Activated CD8-positive, alpha-beta T cell treated with anti-CD3 and anti-CD28 coated beads, Interleukin-2, amount 10 ng/mL, durations not matched to agents 7 days and 5 days (primary cell): ENCODE data around the gene TBC1D22A. TPM values are rescaled to one million over a fixed set of nuclear protein-coding genes. Genes with fewer than 3 reads are reported as not detected.
A peak's percentile ranks its signal among the peaks of the same experiment; 100 is the strongest.

Experiments used
- ATAC-seq: fragments of 150-1000 bp; cut with Tn5 transposase; one replicate; pipeline ENCODE4 v1.10.0; 2021; ENCODE audit warnings: moderate library complexity
- CTCF ChIA-PET: fragments of 350-600 bp; sonication (Branson Sonifier 250); formaldehyde crosslinking; loops from one replicate; lab custom pipeline; 2021; ENCODE audit warnings: antibody characterized with exemption; lab: Charles Lee
- POLR2A ChIA-PET: fragments of 350-600 bp; sonication (Branson Sonifier 250); formaldehyde crosslinking; loops from one replicate; lab custom pipeline; 2021; ENCODE audit warnings: antibody characterized with exemption; lab: Charles Lee
- DNase-seq: peaks from one replicate; pipeline ENCODE4 v3.0.0-alpha.2; 2020
- H3K27ac Mint-ChIP-seq: one replicate; pipeline ENCODE4 v1.8.0; 2021; ENCODE audit warnings: mild to moderate bottlenecking, mixed read lengths
- H3K27me3 Mint-ChIP-seq: one replicate; pipeline ENCODE4 v1.8.0; 2021; ENCODE audit warnings: low read depth, mixed read lengths
- H3K36me3 Mint-ChIP-seq: one replicate; pipeline ENCODE4 v1.8.0; 2021; ENCODE audit warnings: low read depth, mixed read lengths
- H3K4me1 Mint-ChIP-seq: one replicate; pipeline ENCODE4 v1.8.0; 2021; ENCODE audit warnings: low read depth, mixed read lengths
- H3K4me3 Mint-ChIP-seq: one replicate; pipeline ENCODE4 v1.8.0; 2021; ENCODE audit warnings: mild to moderate bottlenecking, mixed read lengths
- H3K9me3 Mint-ChIP-seq: one replicate; pipeline ENCODE4 v1.8.0; 2022; ENCODE audit warnings: mixed read lengths; ENCODE audit not compliant: insufficient read depth
- total RNA-seq, 2 experiments: library from RNA; stranded (reverse); gene quantifications; one replicate each; pipeline ENCODE4 v1.2.3, GENCODE V29; 2021

Gene TBC1D22A
- total RNA-seq, 2 experiments from 2014 or later = 34.1 to 38.7 TPM

GRCh38 chr22:46909237-46910030 is 147.0 kb downstream of the TBC1D22A start:
- POLR2A ChIA-PET = no interaction called here
- H3K27me3 Mint-ChIP-seq = no peaks in the 10 kb centered on the region
- DNase-seq = no peak
- H3K4me1 Mint-ChIP-seq = no peaks in the 10 kb centered on the region
- no peak for ATAC-seq
- no peak overlapping the region for H3K4me3 Mint-ChIP-seq
- no peaks in the 10 kb centered on the region for H3K9me3 Mint-ChIP-seq
- CTCF ChIA-PET = no interaction called here
- peak overlapping the region; percentile 25 for H3K27ac Mint-ChIP-seq
- peaks cover 5% of the 10 kb centered on the region for H3K36me3 Mint-ChIP-seq

GRCh38 chr22:46910624-46911023 is 148.2 kb downstream of the TBC1D22A start:
- no peak overlapping the region for H3K27ac Mint-ChIP-seq
- CTCF ChIA-PET = no interaction called here

GRCh38 chr22:46911346-46911745 is 148.9 kb downstream of the TBC1D22A start:
- H3K27me3 Mint-ChIP-seq = no peaks in the 10 kb centered on the region
- H3K4me1 Mint-ChIP-seq = no peaks in the 10 kb centered on the region
- H3K9me3 Mint-ChIP-seq = no peaks in the 10 kb centered on the region
- CTCF ChIA-PET = no interaction called here
- no peak overlapping the region for H3K27ac Mint-ChIP-seq
- ATAC-seq (no peak), DNase-seq (no peak)
- peaks cover 7% of the 10 kb centered on the region for H3K36me3 Mint-ChIP-seq
- H3K4me3 Mint-ChIP-seq = no peak overlapping the region
- POLR2A ChIA-PET = no interaction called here

More at GRCh38 chr22:46910624-46911023, 148.2 kb downstream of the TBC1D22A start:
- no peaks in the 10 kb centered on the region for H3K27me3 Mint-ChIP-seq
- H3K36me3 Mint-ChIP-seq = peaks cover 7% of the 10 kb centered on the region
- ATAC-seq = no peak
- no peaks in the 10 kb centered on the region for H3K4me1 Mint-ChIP-seq
- no peaks in the 10 kb centered on the region for H3K9me3 Mint-ChIP-seq
- H3K4me3 Mint-ChIP-seq = no peak overlapping the region
- POLR2A ChIA-PET = no interaction called here
- no peak for DNase-seq

GRCh38 chr22:46913351-46913750 is 150.9 kb downstream of the TBC1D22A start:
- Mint-ChIP-seq H3K27me3 (no peaks in the 10 kb centered on the region), H3K4me1 (peaks cover 12% of the 10 kb centered on the region), H3K4me3 (no peak overlapping the region), H3K27ac (no peak overlapping the region), H3K36me3 (peaks cover 9% of the 10 kb centered on the region), H3K9me3 (no peaks in the 10 kb centered on the region)
- DNase-seq (no peak), ATAC-seq (no peak)
- POLR2A ChIA-PET = interaction anchor here (0.7 kb wide), 1 partner anchor 12 kb away, joined by 3 read pairs; no protein-coding TSS in a partner anchor
- CTCF ChIA-PET = no interaction called here

GRCh38 chr22:46914481-46914880 is 152.0 kb downstream of the TBC1D22A start:
- CTCF ChIA-PET = no interaction called here
- DNase-seq (no peak), ATAC-seq (no peak)
- H3K9me3 Mint-ChIP-seq = no peaks in the 10 kb centered on the region
- H3K4me1 Mint-ChIP-seq = peaks cover 13% of the 10 kb centered on the region
- no peak overlapping the region for H3K4me3 Mint-ChIP-seq
- no peaks in the 10 kb centered on the region for H3K27me3 Mint-ChIP-seq
- no peak overlapping the region for H3K27ac Mint-ChIP-seq
- POLR2A ChIA-PET = no interaction called here
- peaks cover 14% of the 10 kb centered on the region for H3K36me3 Mint-ChIP-seq

- DNase-seq (no peak), ATAC-seq (no peak)
- Mint-ChIP-seq H3K36me3 (peaks cover 18% of the 10 kb centered on the region), H3K27me3 (no peaks in the 10 kb centered on the region), H3K9me3 (no peaks in the 10 kb centered on the region), H3K4me3 (no peak overlapping the region), H3K4me1 (peaks cover 13% of the 10 kb centered on the region), H3K27ac (no peak overlapping the region)
- CTCF ChIA-PET = no interaction called here
- POLR2A ChIA-PET = no interaction called here
Observed at GRCh38 chr22:46914916-46915894, 152.8 kb downstream of the TBC1D22A start.

GRCh38 chr22:46915950-46916730 is 153.7 kb downstream of the TBC1D22A start:
- Mint-ChIP-seq H3K4me1 (peaks cover 13% of the 10 kb centered on the region), H3K9me3 (no peaks in the 10 kb centered on the region), H3K36me3 (peaks cover 22% of the 10 kb centered on the region), H3K27me3 (no peaks in the 10 kb centered on the region), H3K27ac (no peak overlapping the region), H3K4me3 (no peak overlapping the region)
- ATAC-seq (no peak), DNase-seq (no peak)
- ChIA-PET POLR2A (no interaction called here), CTCF (no interaction called here)

- ChIA-PET POLR2A (no interaction called here), CTCF (no interaction called here)
- DNase-seq = no peak
- peaks cover 16% of the 10 kb centered on the region for H3K4me1 Mint-ChIP-seq
- H3K27ac Mint-ChIP-seq = no peak overlapping the region
- peaks cover 31% of the 10 kb centered on the region for H3K36me3 Mint-ChIP-seq
- ATAC-seq = no peak
- no peaks in the 10 kb centered on the region for H3K27me3 Mint-ChIP-seq
- H3K9me3 Mint-ChIP-seq = peaks cover 4% of the 10 kb centered on the region
- H3K4me3 Mint-ChIP-seq = no peak overlapping the region
Observed at GRCh38 chr22:46916886-46917770, 154.7 kb downstream of the TBC1D22A start.

- ATAC-seq (no peak), DNase-seq (no peak)
- peaks cover 31% of the 10 kb centered on the region for H3K36me3 Mint-ChIP-seq
- no peak overlapping the region for H3K4me3 Mint-ChIP-seq
- H3K27me3 Mint-ChIP-seq = no peaks in the 10 kb centered on the region
- no peak overlapping the region for H3K27ac Mint-ChIP-seq
- peaks cover 16% of the 10 kb centered on the region for H3K4me1 Mint-ChIP-seq
- peaks cover 4% of the 10 kb centered on the region for H3K9me3 Mint-ChIP-seq
- CTCF ChIA-PET = no interaction called here
- POLR2A ChIA-PET = no interaction called here
Observed at GRCh38 chr22:46917771-46918101, 155.3 kb downstream of the TBC1D22A start.

- POLR2A ChIA-PET = no interaction called here
- DNase-seq (no peak), ATAC-seq (no peak)
- Mint-ChIP-seq H3K4me1 (peaks cover 16% of the 10 kb centered on the region), H3K27me3 (no peaks in the 10 kb centered on the region), H3K27ac (peak overlapping the region; percentile 53), H3K4me3 (no peak overlapping the region), H3K9me3 (peaks cover 4% of the 10 kb centered on the region), H3K36me3 (peaks cover 30% of the 10 kb centered on the region)
- CTCF ChIA-PET = no interaction called here
Observed at GRCh38 chr22:46918197-46918596, 155.7 kb downstream of the TBC1D22A start.

GRCh38 chr22:46922037-46922436 is 159.6 kb downstream of the TBC1D22A start:
- ChIA-PET POLR2A (no interaction called here), CTCF (no interaction called here)
- no peak overlapping the region for H3K27ac Mint-ChIP-seq

More at GRCh38 chr22:46922037-46922436, 159.6 kb downstream of the TBC1D22A start:
- H3K4me1 Mint-ChIP-seq = peaks cover 14% of the 10 kb centered on the region
- H3K9me3 Mint-ChIP-seq = peaks cover 4% of the 10 kb centered on the region
- no peak overlapping the region for H3K4me3 Mint-ChIP-seq
- no peaks in the 10 kb centered on the region for H3K27me3 Mint-ChIP-seq
- H3K36me3 Mint-ChIP-seq = peaks cover 32% of the 10 kb centered on the region
- ATAC-seq (no peak), DNase-seq (no peak)
